ENCODE measurements around the gene MEF2D.

- TF ChIP-seq, protein P1, sequence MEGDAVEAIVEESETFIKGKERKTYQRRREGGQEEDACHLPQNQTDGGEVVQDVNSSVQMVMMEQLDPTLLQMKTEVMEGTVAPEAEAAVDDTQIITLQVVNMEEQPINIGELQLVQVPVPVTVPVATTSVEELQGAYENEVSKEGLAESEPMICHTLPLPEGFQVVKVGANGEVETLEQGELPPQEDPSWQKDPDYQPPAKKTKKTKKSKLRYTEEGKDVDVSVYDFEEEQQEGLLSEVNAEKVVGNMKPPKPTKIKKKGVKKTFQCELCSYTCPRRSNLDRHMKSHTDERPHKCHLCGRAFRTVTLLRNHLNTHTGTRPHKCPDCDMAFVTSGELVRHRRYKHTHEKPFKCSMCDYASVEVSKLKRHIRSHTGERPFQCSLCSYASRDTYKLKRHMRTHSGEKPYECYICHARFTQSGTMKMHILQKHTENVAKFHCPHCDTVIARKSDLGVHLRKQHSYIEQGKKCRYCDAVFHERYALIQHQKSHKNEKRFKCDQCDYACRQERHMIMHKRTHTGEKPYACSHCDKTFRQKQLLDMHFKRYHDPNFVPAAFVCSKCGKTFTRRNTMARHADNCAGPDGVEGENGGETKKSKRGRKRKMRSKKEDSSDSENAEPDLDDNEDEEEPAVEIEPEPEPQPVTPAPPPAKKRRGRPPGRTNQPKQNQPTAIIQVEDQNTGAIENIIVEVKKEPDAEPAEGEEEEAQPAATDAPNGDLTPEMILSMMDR (conservative IDR thresholded peaks at IDR 0.05): no peak
- no peak for TF ChIP-seq EZH2 (IDR thresholded peaks at IDR 0.05; ENCODE audit: low read depth)
These were observed 23.4 kb upstream of the MEF2D start for GRCh38 chr1:156523801-156524480.
